Stimulated activated CD4-positive, alpha-beta T cell treated with anti-CD3 and anti-CD28 coated beads, Interleukin-4, amount 100 ng/mL, for 24 hours (primary cell): Measurements from ENCODE around the gene LIMS1.
A peak's percentile ranks its signal among the peaks of the same experiment; 100 is the strongest.
"Not testable (repeated sequence)": the region's sequence is repeated elsewhere in the genome, so short reads cannot be mapped to it uniquely, and the experiment has no call there.

Source experiments
- DNase-seq: peaks from one replicate; pipeline ENCODE4 v3.0.0-alpha.2; 2020

LIMS1 gene

GRCh38 chr2:108533832-108534583, at the start of gene LIMS1:
TSS of gene LIMS1 (plus strand) at chr2:108534470. CDS start at chr2:108534563, 93 bp downstream.
- peak; percentile 84 for DNase-seq

GRCh38 chr2:108485253-108485652, 49.0 kb upstream of the LIMS1 start:
- DNase-seq: no peak

- no peak for DNase-seq
Observed at GRCh38 chr2:108490506-108491122, 43.7 kb upstream of the LIMS1 start.

GRCh38 chr2:108491848-108492247, 42.4 kb upstream of the LIMS1 start:
- DNase-seq: no peak

- DNase-seq: no peak
Observed at GRCh38 chr2:108492364-108492763, 41.9 kb upstream of the LIMS1 start.

- DNase-seq: not testable (repeated sequence)
Observed at GRCh38 chr2:108496167-108496566, 38.1 kb upstream of the LIMS1 start.

GRCh38 chr2:108507620-108508019, 26.6 kb upstream of the LIMS1 start:
- DNase-seq: not testable (repeated sequence)

GRCh38 chr2:108512431-108512830, 21.8 kb upstream of the LIMS1 start:
- DNase-seq: not testable (repeated sequence)

- not testable (repeated sequence) for DNase-seq
Observed at GRCh38 chr2:108514478-108514877, 19.8 kb upstream of the LIMS1 start.

GRCh38 chr2:108524688-108525087, 9.6 kb upstream of the LIMS1 start:
- not testable (repeated sequence) for DNase-seq

- not testable (repeated sequence) for DNase-seq
Observed at GRCh38 chr2:108525258-108525657, 9.0 kb upstream of the LIMS1 start.

- DNase-seq: no peak
Observed at GRCh38 chr2:108531674-108532055, 2.6 kb upstream of the LIMS1 start.

- DNase-seq: peak; percentile 24
Observed at GRCh38 chr2:108534584-108535356, 500 bp downstream of the LIMS1 start.

- DNase-seq: no peak
Observed at GRCh38 chr2:108535357-108535631, 1.0 kb downstream of the LIMS1 start.

GRCh38 chr2:108536133-108536780, 2.0 kb downstream of the LIMS1 start:
- no peak for DNase-seq

GRCh38 chr2:108536911-108537310, 2.6 kb downstream of the LIMS1 start:
- DNase-seq: no peak

- no peak for DNase-seq
Observed at GRCh38 chr2:108538000-108538625, 3.8 kb downstream of the LIMS1 start.

- no peak for DNase-seq
Observed at GRCh38 chr2:108541451-108541850, 7.2 kb downstream of the LIMS1 start.

GRCh38 chr2:108542071-108542470, 7.8 kb downstream of the LIMS1 start:
- no peak for DNase-seq

GRCh38 chr2:108547606-108548005, 13.3 kb downstream of the LIMS1 start:
- no peak for DNase-seq

GRCh38 chr2:108548208-108549003, 14.1 kb downstream of the LIMS1 start:
- DNase-seq: no peak

GRCh38 chr2:108552566-108552965, 18.3 kb downstream of the LIMS1 start:
- DNase-seq: no peak
